Muscle of leg (tissue), 11 donors: ENCODE results near the gene ZBTB16. TPM values are rescaled to one million over a fixed set of nuclear protein-coding genes. Genes with fewer than 3 reads are reported as not detected.

ENCODE experiments used
- DNase-seq: peaks from one replicate; pipeline ENCODE4 v3.0.0; 2013
- H3K27ac ChIP-seq: one replicate; pipeline ENCODE4 v1.5.1; 2013; ENCODE audit warnings: mild to moderate bottlenecking, low read length, control low read depth
- H3K27me3 ChIP-seq: one replicate; pipeline ENCODE4 v1.6.1; 2013; ENCODE audit warnings: low read length; ENCODE audit not compliant: control insufficient read depth, insufficient read depth
- H3K36me3 ChIP-seq: one replicate; pipeline ENCODE4 v1.6.1; 2013; ENCODE audit warnings: low read length; ENCODE audit not compliant: control insufficient read depth, insufficient read depth
- H3K4me1 ChIP-seq: one replicate; pipeline ENCODE4 v1.6.1; 2013; ENCODE audit warnings: low read length; ENCODE audit not compliant: control insufficient read depth, insufficient read depth
- H3K4me3 ChIP-seq: one replicate; pipeline ENCODE4 v1.5.1; 2013; ENCODE audit warnings: low read length, control low read depth
- H3K9me3 ChIP-seq: replicated peaks from 2 replicates; pipeline ENCODE4 v1.6.1; 2013; ENCODE audit warnings: low read depth, low read length; ENCODE audit not compliant: control insufficient read depth
- WGBS: methylation state at CpG from one replicate; pipeline ENCODE4 v1.1.5; 2013; ENCODE audit warnings: missing lambda C conversion rate; ENCODE audit not compliant: insufficient coverage; 5-methylcytosine and 5-hydroxymethylcytosine counted together
- polyA plus RNA-seq, 8 donors: library from polyadenylated mRNA; unstranded; fragments of 120-200 nt; gene quantifications; one replicate each; pipeline versions ENCODE4 v1.2.1 to v1.2.3, GENCODE V29; 2013; ENCODE audit warnings: inconsistent platforms in 1 of 8, low replicate concordance in 1 of 8; ENCODE audit not compliant: insufficient read length in 8 of 8, insufficient read depth in 1 of 8
- total RNA-seq: library from RNA; stranded (reverse); fragments of 120-200 nt; gene quantifications from one replicate; pipeline ENCODE4 v1.2.4, GENCODE V29; 2013

ZBTB16 gene
- total and polyA plus RNA-seq, 9 donors, result 1.7 to 10.0 (median 4.0) TPM

- Histone ChIP-seq H3K4me1 (peaks cover 12% of the 10 kb centered on the region), H3K9me3 (no peaks in the 10 kb centered on the region), H3K36me3 (no peaks in the 10 kb centered on the region), H3K27me3 (no peaks in the 10 kb centered on the region), H3K4me3 (no peak overlapping the region), H3K27ac (no peak overlapping the region)
- no peak for DNase-seq
- WGBS, result 88% methylated on average over 1 of the region's 4 CpGs
Measured at GRCh38 chr11:114090225-114090910, 30.9 kb downstream of the ZBTB16 start.

GRCh38 chr11:114090976-114091375, 31.5 kb downstream of the ZBTB16 start:
- 70% methylated on average over 4 of the region's 10 CpGs for WGBS
- DNase-seq, result no peak
- H3K27ac ChIP-seq, result no peak overlapping the region
- H3K4me3 ChIP-seq, result no peak overlapping the region
- H3K27me3 ChIP-seq, result no peaks in the 10 kb centered on the region
- H3K36me3 ChIP-seq, result no peaks in the 10 kb centered on the region
- H3K9me3 ChIP-seq, result no peaks in the 10 kb centered on the region
- H3K4me1 ChIP-seq, result peaks cover 10% of the 10 kb centered on the region

GRCh38 chr11:114091516-114092397, 32.2 kb downstream of the ZBTB16 start:
- Histone ChIP-seq H3K4me3 (no peak overlapping the region), H3K27me3 (no peaks in the 10 kb centered on the region), H3K27ac (peak overlapping the region; percentile 32), H3K9me3 (no peaks in the 10 kb centered on the region), H3K36me3 (no peaks in the 10 kb centered on the region), H3K4me1 (peaks cover 7% of the 10 kb centered on the region)
- 58% methylated on average over 12 of the region's 17 CpGs for WGBS
- DNase-seq, result no peak

- H3K9me3 ChIP-seq, result no peaks in the 10 kb centered on the region
- H3K4me3 ChIP-seq, result no peak overlapping the region
- H3K27me3 ChIP-seq, result no peaks in the 10 kb centered on the region
- no peaks in the 10 kb centered on the region for H3K36me3 ChIP-seq
- no CpG with 5 or more reads among the region's 3 CpGs for WGBS
- H3K27ac ChIP-seq, result no peak overlapping the region
- DNase-seq, result no peak
- H3K4me1 ChIP-seq, result peaks cover 7% of the 10 kb centered on the region
Measured at GRCh38 chr11:114092478-114092877, 33.0 kb downstream of the ZBTB16 start.

GRCh38 chr11:114092953-114093352, 33.4 kb downstream of the ZBTB16 start:
- peaks cover 7% of the 10 kb centered on the region for H3K4me1 ChIP-seq
- 71% methylated on average over 2 of the region's 3 CpGs for WGBS
- H3K27me3 ChIP-seq, result no peaks in the 10 kb centered on the region
- no peaks in the 10 kb centered on the region for H3K9me3 ChIP-seq
- no peak for DNase-seq
- no peaks in the 10 kb centered on the region for H3K36me3 ChIP-seq
- no peak overlapping the region for H3K4me3 ChIP-seq
- no peak overlapping the region for H3K27ac ChIP-seq

GRCh38 chr11:114094516-114094915, 35.0 kb downstream of the ZBTB16 start:
- H3K27me3 ChIP-seq, result no peaks in the 10 kb centered on the region
- no peak overlapping the region for H3K4me3 ChIP-seq
- no peaks in the 10 kb centered on the region for H3K36me3 ChIP-seq
- no peak for DNase-seq
- 100% methylated on average over 3 of the region's 3 CpGs for WGBS
- H3K27ac ChIP-seq, result no peak overlapping the region
- H3K4me1 ChIP-seq, result peaks cover 7% of the 10 kb centered on the region
- H3K9me3 ChIP-seq, result no peaks in the 10 kb centered on the region

- no peak overlapping the region for H3K27ac ChIP-seq
- H3K4me3 ChIP-seq, result no peak overlapping the region
- no CpG with 5 or more reads among the region's 3 CpGs for WGBS
- H3K9me3 ChIP-seq, result no peaks in the 10 kb centered on the region
- no peaks in the 10 kb centered on the region for H3K36me3 ChIP-seq
- peaks cover 11% of the 10 kb centered on the region for H3K4me1 ChIP-seq
- H3K27me3 ChIP-seq, result no peaks in the 10 kb centered on the region
- DNase-seq, result no peak
Measured at GRCh38 chr11:114095899-114096298, 36.4 kb downstream of the ZBTB16 start.

GRCh38 chr11:114097832-114098231, 38.3 kb downstream of the ZBTB16 start:
- no peak overlapping the region for H3K27ac ChIP-seq
- H3K36me3 ChIP-seq, result no peaks in the 10 kb centered on the region
- H3K4me1 ChIP-seq, result peaks cover 4% of the 10 kb centered on the region
- H3K4me3 ChIP-seq, result no peak overlapping the region
- no CpG with 5 or more reads among the region's 2 CpGs for WGBS
- H3K9me3 ChIP-seq, result no peaks in the 10 kb centered on the region
- H3K27me3 ChIP-seq, result no peaks in the 10 kb centered on the region
- no peak for DNase-seq

GRCh38 chr11:114098927-114099326, 39.4 kb downstream of the ZBTB16 start:
- Histone ChIP-seq H3K27ac (no peak overlapping the region), H3K36me3 (no peaks in the 10 kb centered on the region), H3K4me1 (peaks cover 4% of the 10 kb centered on the region), H3K4me3 (no peak overlapping the region), H3K27me3 (no peaks in the 10 kb centered on the region), H3K9me3 (no peaks in the 10 kb centered on the region)
- no peak for DNase-seq
- WGBS, result no CpG with 5 or more reads among the region's 3 CpGs

GRCh38 chr11:114099392-114100178, 40.1 kb downstream of the ZBTB16 start:
- H3K27me3 ChIP-seq, result no peaks in the 10 kb centered on the region
- no peaks in the 10 kb centered on the region for H3K9me3 ChIP-seq
- no peak overlapping the region for H3K27ac ChIP-seq
- H3K4me1 ChIP-seq, result peaks cover 4% of the 10 kb centered on the region
- H3K36me3 ChIP-seq, result no peaks in the 10 kb centered on the region
- no peak overlapping the region for H3K4me3 ChIP-seq
- WGBS, result no CpG with 5 or more reads among the region's 5 CpGs
- no peak for DNase-seq
